ENCODE measurements around the gene MED23.

MED23 gene

GRCh38 chr6:131627724-131628682, at the start of gene MED23:
TSS of gene MED23 (minus strand) at chr6:131628242. CDS start at chr6:131628049, 193 bp downstream.
- DNase-seq, result peak; percentile 80

- no peak for DNase-seq
These were observed 45.1 kb upstream of the MED23 start for GRCh38 chr6:131673184-131673583.

GRCh38 chr6:131669891-131670290, 41.8 kb upstream of the MED23 start:
- DNase-seq, result no peak

- no peak for DNase-seq
These were observed 35.6 kb upstream of the MED23 start for GRCh38 chr6:131663578-131664165.

GRCh38 chr6:131660195-131660594, 32.2 kb upstream of the MED23 start:
- no peak for DNase-seq

- no peak for DNase-seq
These were observed 30.2 kb upstream of the MED23 start for GRCh38 chr6:131658287-131658686.

GRCh38 chr6:131657630-131658111, 29.6 kb upstream of the MED23 start:
- no peak for DNase-seq

- no peak for DNase-seq
These were observed 29.2 kb upstream of the MED23 start for GRCh38 chr6:131657222-131657621.

- DNase-seq, result no peak
These were observed 28.6 kb upstream of the MED23 start for GRCh38 chr6:131656667-131657066.

- DNase-seq, result no peak
These were observed 27.9 kb upstream of the MED23 start for GRCh38 chr6:131655951-131656350.

GRCh38 chr6:131655387-131655786, 27.3 kb upstream of the MED23 start:
- no peak for DNase-seq

- no peak for DNase-seq
These were observed 26.3 kb upstream of the MED23 start for GRCh38 chr6:131654326-131654725.

- peak; percentile 19 for DNase-seq
These were observed 24.4 kb upstream of the MED23 start for GRCh38 chr6:131652472-131652871.

- DNase-seq, result peak; percentile 8
These were observed 23.7 kb upstream of the MED23 start for GRCh38 chr6:131651782-131652181.

- DNase-seq, result no peak
These were observed 18.2 kb upstream of the MED23 start for GRCh38 chr6:131646249-131646670.

GRCh38 chr6:131645846-131646245, 17.8 kb upstream of the MED23 start:
- no peak for DNase-seq

GRCh38 chr6:131644921-131645320, 16.9 kb upstream of the MED23 start:
- DNase-seq, result no peak

GRCh38 chr6:131643855-131644460, 15.9 kb upstream of the MED23 start:
- DNase-seq, result no peak

GRCh38 chr6:131642987-131643611, 15.1 kb upstream of the MED23 start:
- no peak for DNase-seq

GRCh38 chr6:131642565-131642964, 14.5 kb upstream of the MED23 start:
- DNase-seq, result no peak

GRCh38 chr6:131641554-131641953, 13.5 kb upstream of the MED23 start:
- no peak for DNase-seq

- DNase-seq, result no peak
These were observed 12.5 kb upstream of the MED23 start for GRCh38 chr6:131640576-131640975.

- DNase-seq, result no peak
These were observed 12.1 kb upstream of the MED23 start for GRCh38 chr6:131640100-131640499.
